Fibroblast of pulmonary artery (primary cell): ENCODE measurements around the gene TMEM39A.

ENCODE experiments used
- DNase-seq: peaks from one replicate; pipeline ENCODE4 v3.0.0-alpha.2; 2010; ENCODE audit warnings: low read depth
- H3K4me3 ChIP-seq: replicated peaks from 2 replicates; pipeline ENCODE4 v1.5.1; 2011; ENCODE audit warnings: low read depth, mild to moderate bottlenecking, control low read depth, low read length, moderate library complexity
- CTCF ChIP-seq: IDR thresholded peaks from 2 replicates; pipeline ENCODE4 v1.5.1; 2011; ENCODE audit warnings: mild to moderate bottlenecking, control low read depth, low read length, inconsistent platforms; ENCODE audit errors: missing control alignments

TMEM39A gene

GRCh38 chr3:119456469-119456868 is 6.9 kb downstream of the TMEM39A start:
- no peak for DNase-seq
- TF ChIP-seq CTCF: no peak

GRCh38 chr3:119453822-119454221 is 9.6 kb downstream of the TMEM39A start:
- TF ChIP-seq CTCF: no peak

More at GRCh38 chr3:119456469-119456868, 6.9 kb downstream of the TMEM39A start:
- H3K4me3 ChIP-seq: no peak overlapping the region

GRCh38 chr3:119444590-119444989 is 18.8 kb downstream of the TMEM39A start:
- DNase-seq: no peak
- H3K4me3 ChIP-seq: no peak overlapping the region
- TF ChIP-seq CTCF: no peak

More at GRCh38 chr3:119453822-119454221, 9.6 kb downstream of the TMEM39A start:
- DNase-seq: no peak
- no peak overlapping the region for H3K4me3 ChIP-seq

- TF ChIP-seq CTCF: no peak
- no peak for DNase-seq
Measured at GRCh38 chr3:119443179-119443578, 20.2 kb downstream of the TMEM39A start.

GRCh38 chr3:119437691-119438258 is 25.6 kb downstream of the TMEM39A start:
- no peak for DNase-seq
- TF ChIP-seq CTCF: no peak
- no peak overlapping the region for H3K4me3 ChIP-seq

More at GRCh38 chr3:119443179-119443578, 20.2 kb downstream of the TMEM39A start:
- no peak overlapping the region for H3K4me3 ChIP-seq

- no peak for TF ChIP-seq CTCF
- no peak for DNase-seq
- no peak overlapping the region for H3K4me3 ChIP-seq
Measured at GRCh38 chr3:119436977-119437376, 26.4 kb downstream of the TMEM39A start.

- TF ChIP-seq CTCF: no peak
- H3K4me3 ChIP-seq: no peak overlapping the region
- no peak for DNase-seq
Measured at GRCh38 chr3:119434703-119435102, 28.7 kb downstream of the TMEM39A start.
